Astrocyte (in vitro differentiated cells and primary cell): Measurements from ENCODE around the gene RALGAPA1. TPM values are rescaled to one million over a fixed set of nuclear protein-coding genes. Genes with fewer than 3 reads are reported as not detected.
"Not testable (repeated sequence)": the region's sequence is repeated elsewhere in the genome, so short reads cannot be mapped to it uniquely, and the experiment has no call there.

Experiments used
- DNase-seq: peaks from one replicate; pipeline ENCODE4 v3.0.0-alpha.2; 2010; ENCODE audit warnings: low read depth
- FAIRE-seq: peaks from 2 replicates; lab custom pipeline; 2011; peaks lifted over from hg19 to GRCh38; lab: Jason Lieb, UNC
- H2AFZ ChIP-seq: 2 replicates; pipeline ENCODE4 v1.6.0; 2012; ENCODE audit warnings: low read depth, low read length, inconsistent platforms
- H3K27ac ChIP-seq: 2 replicates; pipeline ENCODE4 v1.5.1; 2011; ENCODE audit warnings: low read depth, low read length, inconsistent platforms
- H3K27me3 ChIP-seq: 2 replicates; pipeline ENCODE4 v1.6.0; 2011; ENCODE audit warnings: low read length, inconsistent platforms; ENCODE audit not compliant: insufficient read depth
- H3K36me3 ChIP-seq: 2 replicates; pipeline ENCODE4 v1.5.1; 2011; ENCODE audit warnings: low read length, inconsistent platforms; ENCODE audit not compliant: insufficient read depth
- H3K4me1 ChIP-seq: 2 replicates; pipeline ENCODE4 v1.5.1; 2011; ENCODE audit warnings: low read length, inconsistent platforms; ENCODE audit not compliant: insufficient read depth
- H3K4me2 ChIP-seq: 2 replicates; pipeline ENCODE4 v1.6.0; 2012; ENCODE audit warnings: low read length, inconsistent platforms
- H3K4me3 ChIP-seq: 2 replicates; pipeline ENCODE4 v1.5.1; 2011; ENCODE audit warnings: low read depth, mild to moderate bottlenecking, low read length, inconsistent platforms; ENCODE audit not compliant: insufficient read depth
- H3K79me2 ChIP-seq: 2 replicates; pipeline ENCODE4 v1.6.0; 2012; ENCODE audit warnings: mild to moderate bottlenecking, low read length, inconsistent platforms; ENCODE audit not compliant: insufficient read depth
- H3K9ac ChIP-seq: 2 replicates; pipeline ENCODE4 v1.6.0; 2012; ENCODE audit warnings: mild to moderate bottlenecking, low read length, inconsistent platforms
- H3K9me3 ChIP-seq: 2 replicates; pipeline ENCODE4 v1.5.1; 2012; ENCODE audit warnings: low read depth, mild to moderate bottlenecking, low read length, inconsistent platforms; ENCODE audit not compliant: insufficient read depth
- H4K20me1 ChIP-seq: 2 replicates; pipeline ENCODE4 v1.6.0; 2012; ENCODE audit warnings: low read length, inconsistent platforms; ENCODE audit not compliant: insufficient read depth
- H3K27ac Mint-ChIP-seq: one replicate; pipeline ENCODE4 v1.8.0; 2021; ENCODE audit warnings: mild to moderate bottlenecking, mixed read lengths; ENCODE audit not compliant: unreplicated experiment
- H3K27me3 Mint-ChIP-seq: one replicate; pipeline ENCODE4 v1.8.0; 2021; ENCODE audit warnings: low read depth, mixed read lengths; ENCODE audit not compliant: unreplicated experiment
- H3K36me3 Mint-ChIP-seq: one replicate; pipeline ENCODE4 v1.8.0; 2021; ENCODE audit warnings: low read depth, mixed read lengths; ENCODE audit not compliant: unreplicated experiment
- H3K4me1 Mint-ChIP-seq: one replicate; pipeline ENCODE4 v1.8.0; 2021; ENCODE audit warnings: low read depth, mixed read lengths; ENCODE audit not compliant: unreplicated experiment
- H3K4me3 Mint-ChIP-seq: one replicate; pipeline ENCODE4 v1.8.0; 2021; ENCODE audit warnings: mild to moderate bottlenecking, moderate library complexity, mixed read lengths; ENCODE audit not compliant: unreplicated experiment
- H3K9me3 Mint-ChIP-seq: one replicate; pipeline ENCODE4 v1.8.0; 2021; ENCODE audit warnings: mild to moderate bottlenecking, mixed read lengths; ENCODE audit not compliant: unreplicated experiment
- CTCF ChIP-seq: IDR thresholded peaks from 2 replicates; pipeline ENCODE4 v1.5.1; 2011; ENCODE audit warnings: low read depth, mild to moderate bottlenecking, inconsistent platforms, low read length, moderate library complexity; ENCODE audit not compliant: insufficient read depth
- EZH2 ChIP-seq: IDR thresholded peaks from 2 replicates; pipeline ENCODE4 v1.6.1; 2012; ENCODE audit warnings: mild to moderate bottlenecking, low read length, inconsistent platforms; ENCODE audit not compliant: insufficient read depth
- total RNA-seq: library from RNA; stranded (reverse); gene quantifications from 2 replicates; pipeline ENCODE4 v1.2.1, GENCODE V29; 2021

The RALGAPA1 gene
- total RNA-seq, 1 donor from 2014 or later = 24.8 TPM

- no peaks in the 10 kb centered on the region for H3K9me3 ChIP-seq
- no peak overlapping the region for H3K27ac Mint-ChIP-seq
- DNase-seq = no peak
Measured at GRCh38 chr14:35607380-35607779, 201.7 kb downstream of the RALGAPA1 start.

GRCh38 chr14:35600253-35600652, 208.8 kb downstream of the RALGAPA1 start:
- no peaks in the 10 kb centered on the region for H3K79me2 ChIP-seq
- Mint-ChIP-seq H3K4me3 (no peak overlapping the region), H3K27me3 (no peaks in the 10 kb centered on the region), H3K9me3 (peaks cover 4% of the 10 kb centered on the region), H3K27ac (no peak overlapping the region), H3K4me1 (no peaks in the 10 kb centered on the region), H3K36me3 (peaks cover 25% of the 10 kb centered on the region)
- H4K20me1 ChIP-seq = no peaks in the 10 kb centered on the region
- TF ChIP-seq EZH2 (no peak), CTCF (no peak)
- peaks cover 3% of the 10 kb centered on the region for H3K36me3 ChIP-seq
- H3K9me3 ChIP-seq = no peaks in the 10 kb centered on the region
- FAIRE-seq (no peak), DNase-seq (no peak)
- no peaks in the 10 kb centered on the region for H3K27me3 ChIP-seq
- H3K4me3 ChIP-seq = no peak overlapping the region
- no peak overlapping the region for H3K4me2 ChIP-seq
- H3K9ac ChIP-seq = no peak overlapping the region
- H2AFZ ChIP-seq = no peak overlapping the region
- no peak overlapping the region for H3K27ac ChIP-seq
- H3K4me1 ChIP-seq = no peaks in the 10 kb centered on the region

More at GRCh38 chr14:35607380-35607779, 201.7 kb downstream of the RALGAPA1 start:
- H3K27ac ChIP-seq = no peak overlapping the region
- H3K36me3 Mint-ChIP-seq = peaks cover 30% of the 10 kb centered on the region
- H3K9ac ChIP-seq = no peak overlapping the region
- H3K4me3 Mint-ChIP-seq = no peak overlapping the region
- H3K9me3 Mint-ChIP-seq = peaks cover 13% of the 10 kb centered on the region
- H3K27me3 Mint-ChIP-seq = no peaks in the 10 kb centered on the region
- no peak for TF ChIP-seq CTCF
- TF ChIP-seq EZH2 = no peak
- H3K36me3 ChIP-seq = no peaks in the 10 kb centered on the region
- no peak for FAIRE-seq
- no peak overlapping the region for H3K4me3 ChIP-seq
- peaks cover 2% of the 10 kb centered on the region for H3K4me1 Mint-ChIP-seq
- no peaks in the 10 kb centered on the region for H4K20me1 ChIP-seq
- H2AFZ ChIP-seq = no peak overlapping the region
- H3K79me2 ChIP-seq = no peaks in the 10 kb centered on the region
- no peak overlapping the region for H3K4me2 ChIP-seq
- H3K4me1 ChIP-seq = no peaks in the 10 kb centered on the region
- H3K27me3 ChIP-seq = no peaks in the 10 kb centered on the region

GRCh38 chr14:35594616-35595015, 214.5 kb downstream of the RALGAPA1 start:
- Mint-ChIP-seq H3K36me3 (peaks cover 8% of the 10 kb centered on the region), H3K4me3 (no peak overlapping the region), H3K27ac (no peak overlapping the region), H3K27me3 (no peaks in the 10 kb centered on the region), H3K4me1 (no peaks in the 10 kb centered on the region), H3K9me3 (no peaks in the 10 kb centered on the region)
- no peak for TF ChIP-seq EZH2
- no peaks in the 10 kb centered on the region for H3K4me1 ChIP-seq
- no peaks in the 10 kb centered on the region for H3K36me3 ChIP-seq
- H3K27me3 ChIP-seq = no peaks in the 10 kb centered on the region
- DNase-seq = peak; percentile 46
- H3K9me3 ChIP-seq = no peaks in the 10 kb centered on the region
- no peak overlapping the region for H3K4me2 ChIP-seq
- H3K4me3 ChIP-seq = no peak overlapping the region
- H3K79me2 ChIP-seq = no peaks in the 10 kb centered on the region
- H3K27ac ChIP-seq = no peak overlapping the region
- no peak overlapping the region for H3K9ac ChIP-seq
- no peak for FAIRE-seq
- H2AFZ ChIP-seq = no peak overlapping the region
- H4K20me1 ChIP-seq = no peaks in the 10 kb centered on the region

- not testable (repeated sequence) for H3K27me3 Mint-ChIP-seq, H3K9me3 Mint-ChIP-seq, H4K20me1 ChIP-seq, H3K4me3 Mint-ChIP-seq, H3K4me1 ChIP-seq, H3K4me2 ChIP-seq, FAIRE-seq, H2AFZ ChIP-seq, H3K9me3 ChIP-seq, DNase-seq, H3K4me3 ChIP-seq, H3K4me1 Mint-ChIP-seq, H3K9ac ChIP-seq, H3K36me3 ChIP-seq, H3K27ac ChIP-seq, H3K79me2 ChIP-seq, H3K27ac Mint-ChIP-seq, H3K27me3 ChIP-seq
- H3K36me3 Mint-ChIP-seq = peaks cover 24% of the 10 kb centered on the region
Measured at GRCh38 chr14:35587373-35587772, 221.7 kb downstream of the RALGAPA1 start.
